Measurements from ENCODE around the gene RAD1. TPM values are rescaled to one million over a fixed set of nuclear protein-coding genes. Genes with fewer than 3 reads are reported as not detected.
"Not testable (repeated sequence)": the region's sequence is repeated elsewhere in the genome, so short reads cannot be mapped to it uniquely, and the experiment has no call there.

Gene RAD1
- total RNA-seq, 2 donors from 2014 or later: 12.3 to 12.8 TPM

DNA sequence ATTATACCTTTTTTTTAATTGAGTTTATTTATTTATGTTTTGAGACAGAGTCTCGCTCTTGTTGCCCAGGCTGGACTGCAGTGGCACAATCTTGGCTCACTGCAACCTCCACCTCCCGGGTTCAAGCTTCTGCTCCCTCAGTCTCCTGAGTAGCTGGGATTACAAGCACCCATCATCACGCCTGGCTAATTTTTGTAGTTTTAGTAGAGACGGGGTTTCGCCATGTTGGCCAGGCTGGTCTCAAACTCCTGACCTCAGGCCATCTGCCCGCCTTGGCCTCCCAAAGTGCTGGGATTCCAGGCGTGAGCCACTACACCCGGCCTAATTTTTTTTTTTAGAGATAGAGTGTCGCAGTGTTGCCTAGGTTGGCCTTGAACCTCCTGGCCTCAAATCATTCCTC, 8.0 kb upstream of the RAD1 start:
- ATAC-seq; DNase-seq; intact Hi-C loops (cut with DNase I, micrococcal nuclease): not testable (repeated sequence)

GRCh38 chr5:34919077-34919476, 3.8 kb upstream of the RAD1 start:
- ATAC-seq (no peak), DNase-seq (no peak)
- intact Hi-C loops (cut with DNase I, micrococcal nuclease): no loop called here

DNA sequence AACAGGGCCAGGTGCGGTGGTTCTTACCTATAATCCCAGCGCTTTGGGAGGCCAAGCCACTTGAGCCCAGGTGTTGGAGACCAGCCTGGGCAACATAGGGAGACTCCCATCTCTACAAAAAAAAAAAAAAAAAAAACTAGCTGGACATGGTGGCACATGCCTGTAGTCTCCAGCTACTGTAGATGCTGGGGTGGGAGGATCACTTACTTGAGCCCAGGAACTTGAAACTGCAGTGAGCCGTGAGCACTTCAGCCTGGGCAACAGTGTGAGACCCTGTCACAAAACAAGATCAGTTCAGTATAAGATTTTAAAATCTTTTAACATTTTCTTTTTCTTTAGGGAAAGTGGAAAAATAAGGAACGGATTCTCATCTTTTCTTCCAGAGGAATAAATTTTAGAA, 2.7 kb upstream of the RAD1 start:
- intact Hi-C loops (cut with DNase I, micrococcal nuclease): no loop called here
- DNase-seq (no peak), ATAC-seq (no peak)

DNA sequence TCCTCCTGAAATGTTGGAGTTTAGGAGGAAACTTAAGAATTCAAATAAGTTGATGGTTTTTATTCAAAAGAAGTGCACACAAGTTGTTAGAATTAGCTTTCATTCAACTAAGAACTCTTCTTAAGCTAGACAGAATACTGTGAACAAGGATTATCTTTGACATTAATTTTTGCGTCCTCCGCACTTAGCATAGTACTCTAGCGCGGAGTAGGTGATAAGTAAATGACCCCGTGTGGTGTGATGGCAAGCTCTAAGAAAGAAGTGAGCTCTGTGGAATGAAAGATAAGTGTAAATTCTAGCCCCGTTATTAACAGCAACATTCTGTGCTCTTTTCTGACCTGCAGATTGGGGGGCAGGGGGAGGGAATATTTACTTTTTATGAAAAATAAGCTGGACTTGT, 1.2 kb upstream of the RAD1 start:
- ATAC-seq (no peak), DNase-seq (no peak)
- intact Hi-C loops (cut with DNase I, micrococcal nuclease): no loop called here

DNA sequence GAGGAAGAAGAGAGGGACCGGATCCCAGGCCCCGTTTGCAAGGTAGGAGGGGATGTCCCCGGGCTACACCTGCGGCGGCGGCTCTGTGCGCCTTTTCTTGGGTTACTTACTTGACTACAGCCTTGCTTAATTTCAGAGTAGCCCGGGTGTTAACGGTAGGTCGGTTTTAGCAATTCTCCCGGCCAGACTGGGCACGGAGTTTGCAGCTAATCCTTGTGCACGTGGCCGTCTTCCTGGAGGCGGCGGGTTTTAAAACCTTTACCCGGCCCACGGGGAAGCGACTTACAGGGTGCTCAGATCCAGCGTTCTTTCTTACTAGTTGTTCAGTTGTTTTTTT, 520 bp upstream of the RAD1 start:
- peak; percentile 14 for ATAC-seq
- intact Hi-C loops (cut with DNase I, micrococcal nuclease): no loop called here

GRCh38 chr5:34914671-34915138, 599 bp downstream of the RAD1 start:
- peak; percentile 33 to 53 for DNase-seq
- ATAC-seq: peak; percentile 20
- intact Hi-C loops (cut with DNase I, micrococcal nuclease): no loop called here

More for the DNA sequence above, 520 bp upstream of the RAD1 start:
- DNase-seq: no peak

- intact Hi-C loops (cut with DNase I, micrococcal nuclease): no loop called here
- no peak for DNase-seq
- ATAC-seq: no peak
Observed at GRCh38 chr5:34913072-34913471, 2.2 kb downstream of the RAD1 start.

DNA sequence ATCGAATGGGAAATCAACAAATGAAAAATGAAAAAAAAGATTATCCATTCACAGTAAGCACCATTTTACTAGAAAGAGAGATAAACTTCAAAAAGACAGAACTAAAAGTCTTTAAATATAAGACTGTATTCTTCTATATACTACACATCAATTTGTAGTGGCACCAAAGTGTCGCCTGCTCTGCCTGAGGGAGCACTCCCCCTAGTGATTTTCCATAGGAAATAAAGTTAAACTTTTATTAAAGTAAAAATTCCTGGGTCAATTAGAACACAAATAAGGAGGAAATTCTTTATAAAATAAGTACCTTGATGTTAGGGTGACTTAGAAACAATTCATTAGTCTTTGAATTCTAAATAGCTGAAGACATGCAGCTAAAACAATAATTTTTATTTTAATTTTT, 9.7 kb downstream of the RAD1 start:
- no peak for ATAC-seq
- intact Hi-C loops (cut with DNase I, micrococcal nuclease): no loop called here

DNA sequence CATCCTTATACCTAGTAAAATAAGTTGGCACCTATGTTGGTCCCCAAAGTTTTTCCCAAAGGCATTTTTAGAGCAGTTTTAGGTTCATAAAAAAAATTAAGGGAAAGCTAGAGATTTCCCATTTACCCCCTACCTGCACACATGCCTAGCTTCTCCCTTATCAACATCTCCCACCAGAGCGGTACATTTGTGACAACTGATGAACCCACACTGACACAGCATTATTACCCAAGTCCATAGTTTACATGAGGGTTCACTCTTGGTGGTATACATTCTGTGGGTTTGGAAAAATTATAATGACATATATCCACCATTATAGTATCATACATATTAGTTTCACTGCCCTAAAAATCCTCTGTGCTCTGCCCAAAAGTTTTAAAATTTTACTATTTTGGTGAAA, 12.0 kb downstream of the RAD1 start:
- intact Hi-C loops (cut with DNase I, micrococcal nuclease): no loop called here
- no peak for ATAC-seq

More for the DNA sequence above, 9.7 kb downstream of the RAD1 start:
- DNase-seq: no peak

GRCh38 chr5:34900652-34901051, 14.7 kb downstream of the RAD1 start:
- DNase-seq (no peak), ATAC-seq (no peak)
- intact Hi-C loops (cut with DNase I, micrococcal nuclease): no loop called here

More for the DNA sequence above, 12.0 kb downstream of the RAD1 start:
- no peak for DNase-seq

- ATAC-seq (no peak), DNase-seq (no peak)
- intact Hi-C loops (cut with DNase I, micrococcal nuclease): loop anchor here in 1 of 2 donors (2.0 to 5.0 kb wide), 2 partner anchors 376 to 412 kb away; no protein-coding TSS in a partner anchor
Observed at GRCh38 chr5:34899066-34899465, 16.2 kb downstream of the RAD1 start.

DNA sequence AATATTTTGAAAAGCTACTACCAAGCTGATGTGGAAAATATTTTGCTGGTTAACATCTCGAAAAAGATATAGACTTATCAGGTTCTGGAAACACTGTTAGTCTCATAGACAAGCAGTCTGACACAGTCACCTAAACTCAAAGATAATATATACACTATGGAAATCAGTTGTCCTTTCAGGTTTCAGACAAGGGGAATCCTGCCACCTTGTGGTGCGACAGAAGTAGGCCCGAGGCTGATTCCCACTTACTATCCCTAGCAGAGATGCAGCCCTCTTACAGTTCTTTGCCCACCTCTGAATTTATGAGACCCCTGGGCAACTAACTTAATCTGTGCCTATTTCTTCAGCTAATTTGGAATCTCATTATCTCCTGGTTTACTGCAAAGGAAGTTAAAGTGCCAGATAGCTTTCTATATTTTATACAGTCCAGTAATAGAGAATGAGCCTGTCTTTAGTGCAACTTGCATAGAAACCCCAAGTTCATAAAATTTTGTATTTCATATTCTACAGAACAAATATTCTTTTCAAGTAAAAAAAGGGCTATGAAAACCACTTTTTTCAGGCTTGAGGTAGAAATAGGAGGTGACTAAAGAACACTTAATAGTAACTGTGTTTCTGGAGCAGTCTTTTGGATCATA, 16.9 kb downstream of the RAD1 start:
- intact Hi-C loops (cut with DNase I, micrococcal nuclease): loop anchor here in 1 of 2 donors (2.0 to 5.0 kb wide), 2 partner anchors 376 to 411 kb away; no protein-coding TSS in a partner anchor
- peak; percentile 49 to 70 for DNase-seq
- peak; percentile 92 for ATAC-seq

GRCh38 chr5:34897646-34898045, 17.7 kb downstream of the RAD1 start:
- intact Hi-C loops (cut with DNase I, micrococcal nuclease): loop anchor here in 1 of 2 donors (2.0 to 5.0 kb wide), 2 partner anchors 375 to 410 kb away; no protein-coding TSS in a partner anchor

GRCh38 chr5:34895641-34896419, 19.5 kb downstream of the RAD1 start:
- DNase-seq (no peak), ATAC-seq (no peak)
- intact Hi-C loops (cut with DNase I, micrococcal nuclease): loop anchor here in 1 of 2 donors (5.0 kb wide), 1 partner anchor 409 kb away; no protein-coding TSS in a partner anchor

More at GRCh38 chr5:34897646-34898045, 17.7 kb downstream of the RAD1 start:
- ATAC-seq: no peak
- no peak for DNase-seq

- intact Hi-C loops (cut with DNase I, micrococcal nuclease): loop anchor here in 1 of 2 donors (5.0 kb wide), 1 partner anchor 407 kb away; no protein-coding TSS in a partner anchor
- ATAC-seq (no peak), DNase-seq (no peak)
Observed at GRCh38 chr5:34894716-34895115, 20.6 kb downstream of the RAD1 start.

- no peak for ATAC-seq
- DNase-seq: no peak
- intact Hi-C loops (cut with DNase I, micrococcal nuclease): no loop called here
Observed at GRCh38 chr5:34892414-34892813, 22.9 kb downstream of the RAD1 start.

GRCh38 chr5:34891981-34892380, 23.3 kb downstream of the RAD1 start:
- DNase-seq (no peak), ATAC-seq (no peak)
- intact Hi-C loops (cut with DNase I, micrococcal nuclease): no loop called here

DNA sequence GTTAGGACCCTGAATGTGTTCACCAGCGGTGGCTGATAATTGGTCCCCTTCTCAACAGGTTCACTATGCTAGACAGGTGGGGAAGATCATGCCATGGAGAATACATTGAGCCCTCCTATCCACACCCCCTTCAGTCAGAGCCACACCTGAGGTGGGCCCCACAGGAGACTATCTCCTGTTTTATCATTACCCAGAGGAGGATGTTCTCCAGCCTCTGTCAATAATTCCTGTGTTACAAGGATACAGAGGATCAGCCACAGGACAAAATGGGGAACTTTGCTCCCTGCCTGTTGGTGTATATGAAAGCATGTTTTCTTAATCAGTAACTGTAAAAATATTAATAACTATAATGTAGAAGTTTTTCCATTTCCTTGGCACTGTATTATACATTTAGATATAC, 25.9 kb downstream of the RAD1 start:
- DNase-seq: no peak
- no peak for ATAC-seq
- intact Hi-C loops (cut with DNase I, micrococcal nuclease): no loop called here

DNA sequence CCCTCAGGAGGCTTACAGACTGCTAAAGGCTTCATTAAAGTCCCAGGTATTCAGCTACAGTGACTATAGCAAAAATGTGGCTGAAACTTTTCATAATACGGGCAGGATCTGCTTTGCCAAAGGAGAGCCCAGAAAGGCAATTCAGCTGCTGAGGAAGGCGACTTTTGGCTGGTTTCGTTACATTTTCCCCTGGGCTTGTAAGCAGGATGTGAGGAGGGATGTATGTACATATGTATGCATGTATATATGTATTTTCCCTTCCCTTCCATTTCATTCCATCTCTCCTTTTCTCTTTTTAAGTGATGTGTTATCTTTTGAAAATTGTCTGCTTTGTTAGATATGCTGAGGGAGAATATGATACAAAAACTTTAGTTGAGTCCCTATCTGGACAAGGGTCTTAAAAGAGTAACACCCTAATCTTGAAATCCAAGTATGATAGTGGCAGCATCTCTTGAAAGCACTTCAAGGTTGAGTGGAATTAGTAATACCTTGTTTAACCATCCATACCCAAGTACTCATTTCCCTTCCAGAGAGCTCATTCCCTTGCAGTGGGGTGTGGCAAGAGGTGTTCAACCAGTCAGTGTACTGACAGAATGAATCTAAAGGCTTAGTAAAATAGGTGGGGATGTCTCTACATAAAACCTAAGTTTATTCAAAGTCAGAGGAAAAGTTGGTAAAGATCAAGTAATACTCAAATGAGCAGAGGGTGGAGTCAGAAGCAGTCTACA, 28.7 kb downstream of the RAD1 start:
- ATAC-seq (no peak), DNase-seq (no peak)
- intact Hi-C loops (cut with DNase I, micrococcal nuclease): no loop called here
